Measurements from ENCODE around the gene ZNF423.

DNA sequence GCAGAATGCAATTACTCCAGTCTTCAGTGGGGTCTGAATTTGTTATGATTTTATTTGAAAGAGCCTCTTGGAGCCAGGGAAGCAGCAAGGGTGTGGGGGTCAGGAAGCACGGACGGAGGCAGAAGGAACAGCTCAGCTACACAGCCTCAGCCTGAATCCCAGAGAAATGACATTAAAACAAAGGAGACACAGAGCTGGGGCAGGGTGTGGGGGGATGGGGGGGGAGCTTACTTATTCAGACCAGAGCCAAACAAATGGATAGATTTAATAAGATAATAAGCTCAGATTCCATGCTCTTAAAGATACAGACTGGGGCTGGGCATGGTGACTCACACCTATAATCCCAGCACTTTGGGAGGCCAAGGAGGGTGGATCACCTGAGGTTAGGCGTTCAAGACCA lies 195.3 kb downstream of the ZNF423 start:
- TF ChIP-seq, protein P1, sequence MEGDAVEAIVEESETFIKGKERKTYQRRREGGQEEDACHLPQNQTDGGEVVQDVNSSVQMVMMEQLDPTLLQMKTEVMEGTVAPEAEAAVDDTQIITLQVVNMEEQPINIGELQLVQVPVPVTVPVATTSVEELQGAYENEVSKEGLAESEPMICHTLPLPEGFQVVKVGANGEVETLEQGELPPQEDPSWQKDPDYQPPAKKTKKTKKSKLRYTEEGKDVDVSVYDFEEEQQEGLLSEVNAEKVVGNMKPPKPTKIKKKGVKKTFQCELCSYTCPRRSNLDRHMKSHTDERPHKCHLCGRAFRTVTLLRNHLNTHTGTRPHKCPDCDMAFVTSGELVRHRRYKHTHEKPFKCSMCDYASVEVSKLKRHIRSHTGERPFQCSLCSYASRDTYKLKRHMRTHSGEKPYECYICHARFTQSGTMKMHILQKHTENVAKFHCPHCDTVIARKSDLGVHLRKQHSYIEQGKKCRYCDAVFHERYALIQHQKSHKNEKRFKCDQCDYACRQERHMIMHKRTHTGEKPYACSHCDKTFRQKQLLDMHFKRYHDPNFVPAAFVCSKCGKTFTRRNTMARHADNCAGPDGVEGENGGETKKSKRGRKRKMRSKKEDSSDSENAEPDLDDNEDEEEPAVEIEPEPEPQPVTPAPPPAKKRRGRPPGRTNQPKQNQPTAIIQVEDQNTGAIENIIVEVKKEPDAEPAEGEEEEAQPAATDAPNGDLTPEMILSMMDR (IDR thresholded peaks at IDR 0.05; ENCODE audit: insufficient read depth, low read depth, low read length): no peak
- no peak for TF ChIP-seq EZH2 (IDR thresholded peaks at IDR 0.05; ENCODE audit: insufficient read depth, low read length)

Measured in astrocyte (in vitro differentiated cells and primary cell).